ENCODE data around the gene DGKQ.
"Not testable (repeated sequence)": the region's sequence is repeated elsewhere in the genome, so short reads cannot be mapped to it uniquely, and the experiment has no call there.

The DGKQ gene

DNA sequence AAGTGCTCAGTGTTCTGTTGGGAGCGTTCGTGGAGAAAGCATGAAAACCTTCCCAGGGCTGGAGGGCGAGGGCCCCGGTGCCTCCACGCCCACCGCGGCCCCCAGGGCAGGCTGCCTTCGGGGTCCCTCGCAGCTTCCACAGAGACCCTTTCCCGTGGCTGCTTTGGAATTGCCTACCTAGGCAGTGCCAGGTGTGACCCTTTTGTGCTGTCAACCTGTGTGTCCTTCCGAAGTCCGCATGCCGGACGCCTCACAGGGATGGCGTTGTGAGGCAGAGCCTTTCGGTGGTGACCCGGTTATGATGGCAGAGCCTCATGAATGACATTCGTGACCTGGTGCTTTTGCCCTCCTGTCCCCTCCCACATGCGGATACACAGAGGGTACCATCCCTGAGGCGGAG is 23.7 kb downstream of the DGKQ start:
- no peak for DNase-seq

DNA sequence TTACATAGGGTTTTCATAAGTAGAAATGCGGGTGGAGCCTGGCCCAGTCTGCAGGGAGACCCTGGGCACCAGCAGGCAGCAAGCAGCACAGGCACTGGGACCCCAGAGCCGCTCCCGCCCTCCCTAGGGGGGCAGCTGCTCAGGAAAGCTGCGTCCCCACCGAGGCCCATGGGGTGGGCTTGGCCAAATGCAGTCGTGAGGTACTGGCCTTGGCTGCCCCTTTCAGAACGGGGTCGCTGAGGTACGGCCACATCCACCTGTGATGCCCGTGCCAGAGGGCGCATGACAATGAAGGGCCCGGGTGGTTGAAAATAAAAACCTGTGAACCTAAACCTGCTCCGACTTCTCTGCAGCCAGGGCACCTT is 24.5 kb downstream of the DGKQ start:
- no peak for DNase-seq

DNA sequence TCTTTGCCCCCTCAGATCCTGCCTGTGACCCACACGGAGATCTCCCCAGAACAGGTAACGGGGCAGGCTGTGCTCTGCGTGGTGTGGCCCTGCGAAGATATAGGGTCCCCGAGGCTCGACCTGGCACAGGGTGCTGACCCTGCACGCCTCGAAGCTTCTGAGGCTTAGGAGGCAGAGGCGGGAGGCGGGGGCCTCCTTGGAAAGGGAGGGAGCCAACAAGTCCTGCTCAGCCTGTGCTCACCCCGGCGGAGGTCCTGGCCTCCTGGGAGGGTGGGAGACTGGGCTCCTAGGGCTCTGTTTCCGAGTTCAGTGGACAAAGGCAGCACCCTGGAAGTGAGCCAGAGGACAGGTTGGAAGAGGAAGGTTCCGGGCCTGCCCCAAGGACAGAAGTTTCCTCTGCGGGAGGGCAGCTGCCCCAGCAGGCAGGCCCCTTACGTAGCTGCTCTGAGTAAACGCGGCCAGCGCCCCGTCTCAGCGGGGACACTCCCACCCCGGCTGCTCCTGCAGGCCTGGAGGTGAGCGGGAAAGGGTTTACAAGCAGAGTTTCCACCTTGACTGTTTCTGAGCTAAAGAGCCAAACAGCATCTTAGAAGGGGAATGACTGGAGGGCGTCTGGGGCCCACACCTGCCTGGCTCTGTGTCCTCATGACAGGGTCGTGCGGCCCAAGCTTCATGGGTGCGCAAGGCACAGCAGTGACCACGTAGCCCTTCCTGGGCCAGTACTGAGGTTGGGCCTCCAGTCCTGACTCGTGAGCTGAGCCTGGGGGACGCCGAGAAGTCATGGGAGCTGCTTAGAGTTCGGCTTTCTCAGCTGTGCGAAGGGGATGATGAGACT is 25.1 kb downstream of the DGKQ start:
- no peak for DNase-seq

DNA sequence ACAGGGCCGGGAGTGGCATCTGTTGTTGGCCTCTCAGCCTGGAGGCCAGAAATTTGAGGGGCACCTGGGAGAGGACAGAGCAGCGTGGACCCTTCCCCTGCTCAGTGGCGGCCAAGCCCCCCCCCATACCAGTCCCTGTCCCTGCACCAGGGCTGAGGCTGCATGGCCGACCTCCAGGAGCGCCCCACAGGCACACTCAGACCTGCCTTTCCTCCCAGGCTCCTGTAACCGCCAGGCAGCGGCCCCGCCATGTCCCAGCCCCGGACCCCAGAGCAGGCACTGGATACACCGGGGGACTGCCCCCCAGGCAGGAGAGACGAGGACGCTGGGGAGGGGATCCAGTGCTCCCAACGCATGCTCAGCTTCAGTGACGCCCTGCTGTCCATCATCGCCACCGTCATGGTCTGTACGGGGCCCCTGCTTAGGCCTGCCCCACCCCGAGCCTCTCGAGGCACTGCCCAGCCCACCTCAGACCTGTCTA is 25.8 kb downstream of the DGKQ start:
- no peak for DNase-seq

DNA sequence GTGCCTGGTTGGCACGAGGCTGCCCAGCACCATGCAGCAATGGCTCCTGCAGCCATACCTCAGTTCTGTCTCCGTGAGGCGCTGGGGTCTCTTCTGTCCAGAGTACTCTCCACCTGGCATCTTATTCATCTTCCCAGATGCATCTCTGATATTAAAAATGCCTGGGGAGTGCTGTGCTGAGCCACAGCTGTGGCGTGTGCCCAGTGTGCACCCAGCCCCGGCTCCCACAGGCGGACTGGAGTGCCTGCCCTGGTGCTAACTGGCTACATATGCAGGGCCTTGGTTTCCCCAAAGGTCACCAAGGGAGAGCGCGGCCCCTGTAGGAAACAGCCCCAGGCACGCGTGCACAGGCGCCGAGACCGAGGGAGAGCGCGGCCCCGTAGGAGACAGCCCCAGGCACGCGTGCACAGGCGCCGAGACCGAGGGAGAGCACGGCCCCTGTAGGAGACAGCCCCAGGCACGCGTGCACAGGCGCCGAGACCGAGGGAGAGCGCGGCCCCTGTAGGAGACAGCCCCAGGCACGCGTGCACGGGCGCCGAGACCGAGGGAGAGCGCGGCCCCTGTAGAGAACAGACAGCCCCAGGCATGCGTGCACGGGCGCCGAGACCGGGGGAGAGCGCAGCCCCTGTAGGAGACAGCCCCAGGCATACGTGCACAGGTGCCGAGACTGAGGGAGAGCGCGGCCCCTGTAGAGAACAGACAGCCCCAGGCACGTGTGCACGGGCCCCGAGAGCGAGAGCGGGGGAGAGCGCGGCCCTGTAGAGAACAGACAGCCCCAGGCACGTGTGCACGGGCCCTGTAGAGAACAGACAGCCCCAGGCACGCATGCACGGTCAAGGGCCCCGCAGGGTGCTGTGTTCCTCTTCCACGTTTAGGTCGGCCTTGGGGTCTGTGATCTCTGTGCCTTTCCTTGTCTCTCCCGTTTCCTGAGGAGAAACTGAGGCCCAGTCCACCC is 26.6 kb downstream of the DGKQ start:
- DNase-seq = no peak

DNA sequence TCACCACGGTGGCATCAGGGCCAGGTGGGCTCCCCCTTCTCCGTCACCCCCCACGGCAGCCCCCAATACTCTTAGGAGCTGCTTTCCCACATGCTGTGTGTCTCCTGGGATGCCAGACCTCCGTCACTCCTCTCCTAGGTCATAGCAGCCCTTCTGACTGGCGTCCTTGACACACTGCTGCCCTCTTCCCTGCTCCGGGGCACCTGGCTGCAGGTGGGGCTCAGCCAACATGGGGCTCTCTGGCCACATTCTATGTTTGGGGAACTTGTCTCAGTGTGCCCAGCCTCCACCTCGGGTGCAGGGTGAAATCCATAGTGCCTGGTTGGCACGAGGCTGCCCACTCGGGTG is 27.3 kb downstream of the DGKQ start:
- DNase-seq = no peak

DNA sequence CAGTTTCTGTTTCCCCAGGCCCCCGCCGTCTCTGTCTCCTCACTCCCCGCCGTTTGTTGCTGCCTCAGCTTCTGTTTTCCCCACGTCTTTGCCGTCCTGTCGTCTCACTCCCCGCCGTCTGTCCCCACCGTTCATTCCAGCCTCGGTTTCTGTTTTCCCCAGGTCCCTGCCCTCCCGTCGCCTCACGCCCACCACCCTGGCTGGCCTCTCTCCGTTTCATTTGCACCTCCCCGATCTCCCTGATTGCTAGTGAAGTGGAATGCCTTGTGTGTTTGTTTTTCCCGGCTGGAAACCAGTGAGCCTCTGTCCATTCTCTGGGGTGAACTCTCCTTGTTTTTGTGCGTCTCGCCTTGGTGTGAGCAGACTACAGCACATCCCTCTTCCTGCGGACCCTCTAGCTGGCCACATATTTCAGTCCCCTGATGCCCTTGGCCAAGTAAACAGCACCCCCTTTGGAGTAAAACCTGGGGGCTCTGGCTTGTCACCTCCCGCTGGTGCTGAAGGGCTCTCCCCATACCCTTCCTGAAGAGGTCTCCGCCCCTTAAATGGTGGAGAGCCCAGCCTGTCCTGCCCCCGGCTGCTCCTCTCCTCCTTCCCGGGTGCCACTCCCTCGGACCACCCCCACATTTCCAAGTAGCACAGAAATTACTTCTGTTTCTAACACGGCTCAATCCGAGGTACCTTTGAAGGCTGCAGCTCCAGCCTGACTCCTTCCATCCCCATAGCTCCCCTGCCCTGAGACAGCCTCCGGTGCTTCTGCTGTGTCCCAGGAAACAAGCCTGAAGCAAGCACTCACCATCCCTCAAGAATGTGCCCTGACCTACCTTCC is 27.9 kb downstream of the DGKQ start:
- DNase-seq = no peak

DNA sequence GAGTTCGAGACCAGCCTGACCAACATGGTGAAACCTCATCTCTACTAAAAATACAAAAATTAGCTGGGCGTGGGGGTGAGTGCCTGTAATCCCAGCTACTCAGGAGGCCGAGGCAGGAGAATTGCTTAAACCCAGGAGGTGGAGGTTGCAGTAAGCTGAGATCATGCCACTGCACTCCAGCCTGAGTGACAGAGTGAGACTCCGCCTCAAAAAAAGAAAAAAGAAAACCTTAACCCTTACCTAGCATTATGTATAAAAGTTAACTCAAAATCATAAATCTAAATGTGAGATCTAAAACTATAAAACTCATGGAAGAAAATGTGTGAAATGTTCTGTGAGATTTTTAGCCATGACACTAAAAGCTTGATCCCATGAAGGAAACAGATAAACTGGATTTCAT is 33.9 kb downstream of the DGKQ start:
- DNase-seq = not testable (repeated sequence)

DNA sequence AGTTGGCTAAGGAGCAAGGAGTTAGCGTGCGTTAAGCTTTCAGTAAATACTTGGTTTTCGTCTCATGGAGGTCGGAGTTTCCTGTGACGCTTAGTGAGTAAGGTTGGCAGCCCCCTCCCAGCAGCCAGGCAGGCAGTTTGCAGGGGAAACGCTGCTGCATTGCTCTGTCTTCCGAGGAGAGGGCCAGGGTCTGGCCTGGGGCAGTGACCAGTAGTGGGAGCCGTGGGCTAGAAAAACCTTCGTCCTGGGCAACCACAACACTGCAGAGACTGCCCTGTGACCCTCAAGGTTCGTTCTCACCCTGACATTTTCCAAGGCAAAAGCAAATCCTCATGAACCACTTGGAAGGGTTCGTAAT is 40.7 kb downstream of the DGKQ start:
- no peak for DNase-seq

DNA sequence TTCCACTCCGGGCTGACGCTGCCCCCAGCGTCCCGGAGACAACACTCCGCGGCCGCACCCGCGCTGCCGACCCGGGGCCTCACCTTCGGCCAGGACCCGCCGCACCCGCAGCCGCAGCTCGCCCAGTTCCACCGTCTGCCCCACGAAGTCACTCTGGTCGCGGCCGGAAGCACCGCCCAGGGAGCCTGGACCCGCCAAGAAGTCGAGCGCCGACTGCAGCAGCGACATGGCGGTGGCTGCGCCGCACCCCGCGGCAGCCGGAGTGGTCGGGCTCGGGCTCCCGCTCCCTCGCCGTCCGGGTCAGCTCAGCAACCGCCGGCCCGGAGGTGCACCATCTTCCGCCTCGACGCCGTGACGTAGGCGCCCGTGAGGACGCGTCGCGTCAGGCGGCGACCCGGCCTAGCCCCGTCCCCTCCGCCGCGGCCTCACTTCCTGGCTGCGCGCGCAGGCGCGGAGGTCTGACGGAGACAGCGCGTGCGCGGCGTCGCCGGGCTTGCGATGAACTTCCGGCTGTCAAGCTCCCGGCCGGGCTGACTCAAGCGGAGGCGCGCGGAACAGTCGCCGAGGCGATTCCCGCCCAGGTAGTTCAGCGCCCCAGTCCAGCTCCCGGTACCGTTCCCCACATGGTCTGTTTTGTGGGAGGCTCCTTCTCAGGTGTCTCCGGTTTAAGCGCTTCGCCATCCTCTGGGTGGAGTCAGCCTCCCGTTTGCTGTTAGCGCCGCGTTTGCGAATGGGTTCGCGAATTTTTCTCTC is 41.2 kb downstream of the DGKQ start, which contains the start of the genes GAK and TMEM175:
Gene GAK, minus strand, starts transcription at position 357 of the 753 bp plus-strand sequence. Its CDS starts 129 bp downstream, at position 228.
Gene TMEM175, plus strand, starts transcription at position 501 of the 753 bp plus-strand sequence. CDS start 15,280 bp downstream, outside the sequence.
- DNase-seq = peak; percentile 96

DNA sequence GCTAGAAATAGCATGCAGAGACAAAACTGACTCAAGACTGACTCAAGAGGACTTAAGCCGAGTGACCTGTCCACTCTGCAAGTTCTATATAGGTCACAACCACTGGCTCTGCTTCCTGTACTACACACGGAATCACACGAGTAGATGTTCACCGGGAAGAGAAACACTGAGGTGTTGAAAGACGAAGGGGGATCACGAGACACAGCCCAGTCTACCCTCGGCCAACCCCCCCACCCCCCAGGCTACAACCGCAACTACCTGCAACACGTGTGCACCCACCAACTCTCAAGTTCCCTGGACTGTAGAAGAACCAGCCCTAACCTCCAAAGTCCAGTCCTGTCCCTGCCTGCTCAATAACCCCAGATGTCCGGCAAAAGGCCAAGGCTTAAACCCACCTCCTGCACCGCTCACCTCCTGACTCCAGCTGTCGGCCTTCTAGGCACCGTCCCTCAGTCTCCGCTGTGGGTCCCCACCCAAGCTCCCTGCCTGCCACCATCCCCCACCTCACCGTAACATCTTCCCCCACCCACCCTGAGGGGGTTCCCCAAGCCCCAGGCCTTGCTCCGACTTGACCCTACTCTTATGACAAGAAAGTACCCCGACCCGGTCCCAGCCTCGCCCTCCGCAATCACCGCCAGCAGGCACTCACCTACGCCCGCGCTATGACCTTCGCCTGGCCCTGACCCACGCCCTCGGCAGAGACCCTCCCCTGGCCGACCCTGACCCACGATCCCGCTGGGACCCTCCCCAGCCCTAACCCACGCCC is 42.0 kb downstream of the DGKQ start:
- peak; percentile 15 for DNase-seq

DNA sequence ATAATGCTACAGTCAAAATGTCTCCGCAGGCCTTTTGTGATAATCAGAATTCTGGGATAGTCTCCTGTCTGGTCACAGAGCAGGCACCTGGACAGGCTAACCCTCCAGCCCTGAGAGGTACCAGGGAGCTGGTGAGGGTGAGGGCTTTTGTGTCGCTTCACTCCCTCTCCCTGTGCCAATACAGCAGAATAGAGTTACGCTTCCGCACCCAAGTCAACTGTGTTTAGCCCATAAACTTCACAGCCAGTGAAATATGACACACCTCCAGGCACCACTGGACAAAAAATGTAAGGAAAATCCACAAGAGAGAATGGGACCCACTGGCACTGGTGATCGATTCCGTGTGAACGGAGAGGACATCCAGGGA is 42.6 kb downstream of the DGKQ start:
- no peak for DNase-seq

DNA sequence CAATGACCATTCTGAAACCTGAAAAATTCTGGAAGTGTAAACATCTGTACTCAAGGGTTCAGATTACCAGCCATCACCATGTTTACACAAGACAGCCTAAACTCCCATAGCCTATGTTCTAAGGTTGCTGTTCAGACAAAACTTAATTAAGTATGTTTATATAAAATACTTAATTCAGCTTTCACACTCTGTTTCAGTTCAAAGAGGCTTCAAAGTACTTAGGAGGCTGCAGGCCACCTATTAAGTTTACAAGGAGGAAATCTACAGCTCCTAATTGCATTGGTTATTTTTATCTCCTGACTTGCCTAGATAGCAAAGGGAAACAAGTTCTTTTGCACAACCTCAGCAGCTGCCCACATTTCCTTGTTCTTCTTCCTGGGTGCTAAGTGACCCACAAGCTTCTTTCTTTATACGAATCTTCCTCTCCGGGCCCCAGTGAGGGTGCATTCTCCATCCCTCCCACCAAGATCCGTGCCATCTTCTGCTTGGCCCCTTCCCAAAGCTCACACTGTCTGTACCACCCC is 43.3 kb downstream of the DGKQ start:
- DNase-seq = no peak

DNA sequence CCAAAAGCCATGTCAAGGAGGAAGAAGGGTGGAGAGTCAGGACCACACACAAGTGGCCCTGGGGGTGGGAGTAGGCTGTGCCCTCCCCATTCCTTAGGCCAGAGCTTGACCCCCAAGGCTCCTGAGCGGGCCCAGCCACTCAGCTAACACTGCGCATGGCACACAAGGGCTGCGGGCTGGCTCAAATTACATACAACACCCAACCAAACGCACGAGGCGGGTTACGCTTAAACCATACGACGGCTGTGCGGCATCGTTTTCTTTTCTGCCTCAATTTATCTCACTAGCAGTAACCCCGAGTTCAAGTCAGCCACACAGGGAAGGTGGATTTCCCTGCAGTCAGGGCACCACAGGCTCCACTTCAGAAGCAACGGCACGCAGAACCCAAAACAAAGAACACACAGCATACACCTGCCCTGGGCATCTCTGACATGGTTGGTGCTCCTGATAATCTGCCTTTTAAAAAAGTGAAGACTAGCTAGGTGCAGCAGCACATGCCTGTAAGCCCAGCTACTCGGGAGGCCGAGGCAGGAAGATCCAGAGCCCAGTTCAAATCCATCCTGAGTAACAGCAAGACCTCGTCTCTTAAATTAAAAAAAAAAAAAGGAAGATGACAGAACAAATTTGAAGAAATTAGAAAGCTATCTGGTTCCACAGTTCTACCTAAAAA is 44.1 kb downstream of the DGKQ start:
- no peak for DNase-seq

DNA sequence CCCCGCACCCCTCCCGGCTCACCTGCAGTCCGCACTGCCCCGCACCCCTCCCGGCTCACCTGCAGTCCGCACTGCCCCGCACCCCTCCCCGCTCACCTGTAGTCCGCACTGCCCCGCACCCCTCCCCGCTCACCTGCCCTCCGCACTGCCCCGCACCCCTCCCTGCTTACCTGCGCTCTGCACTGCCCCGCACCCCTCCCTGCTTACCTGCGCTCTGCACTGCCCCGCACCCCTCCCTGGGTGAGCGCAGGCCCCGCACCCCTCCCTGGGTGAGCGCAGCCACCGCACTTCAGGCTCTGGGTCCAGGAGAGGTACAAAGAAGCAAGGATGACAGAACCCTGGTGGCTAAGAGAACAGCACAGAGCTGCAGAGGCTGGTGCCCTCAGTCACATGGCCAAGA is 45.8 kb downstream of the DGKQ start:
- DNase-seq = not testable (repeated sequence)

DNA sequence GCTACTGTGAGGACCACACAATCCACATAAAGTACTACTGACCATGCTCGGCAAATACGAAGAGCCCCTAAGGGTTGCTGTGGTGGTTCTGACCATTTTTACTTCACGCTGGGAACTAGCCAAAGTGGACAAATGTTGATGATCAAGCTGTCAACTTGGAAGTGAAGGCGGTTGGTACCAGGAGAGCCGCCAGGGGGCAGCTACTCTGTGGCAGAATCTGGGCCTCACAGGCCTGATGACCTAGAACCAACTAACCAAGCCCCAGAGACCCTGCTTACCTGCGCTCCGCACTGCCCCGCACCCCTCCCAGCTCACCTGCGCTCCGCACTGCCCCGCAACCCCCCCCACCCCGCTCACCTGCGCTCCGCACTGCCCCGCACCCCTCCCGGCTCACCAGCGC is 46.8 kb downstream of the DGKQ start:
- DNase-seq = no peak

DNA sequence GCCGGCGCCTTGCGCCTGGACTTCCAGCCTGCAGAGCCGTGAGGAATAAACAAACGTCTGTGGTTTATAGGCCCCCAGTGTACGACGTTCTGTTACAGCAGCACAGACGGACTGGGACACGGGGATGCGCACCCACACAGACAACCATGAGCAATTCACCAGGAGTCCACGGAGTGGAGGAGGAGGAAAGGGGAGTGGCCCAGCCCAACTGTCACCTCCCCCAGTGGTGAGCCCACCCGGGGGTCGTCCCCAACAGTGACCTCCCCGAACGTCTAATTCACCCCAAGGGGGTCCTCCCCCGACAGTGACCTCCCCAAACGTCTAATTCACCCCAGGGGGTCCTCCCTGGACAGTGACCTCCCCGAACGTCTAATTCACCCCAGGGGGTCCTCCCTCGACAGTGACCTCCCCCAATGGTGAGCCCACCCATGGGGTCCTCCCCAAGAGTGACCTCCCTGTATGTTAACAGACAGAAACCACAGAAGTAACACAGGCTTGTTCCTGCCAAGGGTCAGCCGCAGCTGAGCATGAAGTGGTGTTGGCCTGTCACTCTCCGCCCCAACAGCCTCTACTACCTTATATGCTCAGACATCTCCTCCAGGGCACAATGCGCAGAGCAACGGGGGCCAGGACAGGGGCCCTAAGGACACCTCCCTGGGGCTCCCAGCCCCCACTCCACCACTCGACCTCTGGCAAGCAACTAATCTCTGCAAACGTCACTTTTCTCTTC is 47.4 kb downstream of the DGKQ start:
- no peak for DNase-seq

DNA sequence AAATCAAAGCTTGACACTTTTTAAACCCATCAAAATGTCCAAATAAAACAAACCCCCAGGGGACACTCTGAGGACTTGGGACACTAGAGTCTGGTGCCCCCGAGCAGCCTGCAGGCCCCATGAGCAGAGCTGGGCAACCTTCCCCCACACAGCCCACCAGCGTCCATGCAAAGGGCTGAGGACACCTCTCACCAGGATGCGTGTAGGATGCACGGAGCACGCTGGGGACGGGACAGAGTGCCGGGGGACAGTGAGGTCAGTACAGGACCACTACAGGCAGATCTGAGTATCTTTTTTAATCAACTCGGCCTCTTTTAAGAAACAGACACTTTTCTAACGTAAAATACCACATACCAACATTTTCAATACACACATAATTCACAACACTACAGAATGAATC is 48.2 kb downstream of the DGKQ start:
- no peak for DNase-seq
